ENCODE data around the gene DGKI. TPM values are rescaled to one million over a fixed set of nuclear protein-coding genes. Genes with fewer than 3 reads are reported as not detected.

The DGKI gene
- total RNA-seq, 1 experiment from 2014 or later: 0.41 TPM

DNA sequence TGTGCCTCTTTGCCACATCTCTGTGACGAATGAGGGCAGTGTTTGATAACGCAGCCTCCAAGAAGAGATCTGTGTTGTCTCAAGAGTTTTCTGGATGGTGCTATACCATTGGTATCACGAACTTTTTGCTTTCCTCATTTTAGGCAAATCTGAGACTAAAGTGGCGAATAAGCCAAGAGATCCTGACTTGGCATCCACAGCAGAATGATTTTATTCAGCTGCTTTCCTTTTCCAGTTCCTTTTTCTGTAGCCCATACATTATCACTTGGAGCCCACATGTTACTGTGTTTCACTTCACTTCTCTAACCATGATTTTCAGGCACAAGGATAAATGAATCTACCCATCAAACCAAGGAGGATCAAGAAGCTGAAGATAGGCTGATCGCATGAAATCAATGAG lies 325.3 kb downstream of the DGKI start:
- Histone ChIP-seq H2AFZ (no peak overlapping the region), H3K4me2 (no peak overlapping the region), H3K79me2 (ENCODE audit: low read depth) (no peaks in the 10 kb centered on the region), H3K9me3 (ENCODE audit: insufficient read depth, low read depth) (no peaks in the 10 kb centered on the region), H3K27me3 (ENCODE audit: insufficient read depth, low read depth) (0 out of 2 replicates have a peak, but pooled peaks cover 3% of the 10 kb centered on the region), H3K4me1 (replicated peaks; ENCODE audit: insufficient read depth) (no peaks in the 10 kb centered on the region), H3K27ac (no peak overlapping the region), H3K9me2 (ENCODE audit: insufficient read depth) (no peaks in the 10 kb centered on the region), H3K4me3 (no peak overlapping the region), H3K36me3 (ENCODE audit: low read depth) (no peaks in the 10 kb centered on the region), H4K20me1 (ENCODE audit: insufficient read depth) (no peaks in the 10 kb centered on the region), H3F3A (ENCODE audit: insufficient read depth, low read depth) (no peaks in the 10 kb centered on the region)
- no TSS peak for BruUV-seq (replicated peaks)
- no peak for DNase-seq
- ChIA-PET POLR2A (ENCODE audit: unreplicated experiment) (no interaction called here), CTCF (no interaction called here)
- TF ChIP-seq EZH2 (IDR thresholded peaks at IDR 0.05; ENCODE audit: low read depth) (no peak), CTCF (conservative IDR thresholded peaks at IDR 0.05) (no peak)
- intact Hi-C loops (cut with micrococcal nuclease; ENCODE audit: unreplicated experiment): no loop called here

DNA sequence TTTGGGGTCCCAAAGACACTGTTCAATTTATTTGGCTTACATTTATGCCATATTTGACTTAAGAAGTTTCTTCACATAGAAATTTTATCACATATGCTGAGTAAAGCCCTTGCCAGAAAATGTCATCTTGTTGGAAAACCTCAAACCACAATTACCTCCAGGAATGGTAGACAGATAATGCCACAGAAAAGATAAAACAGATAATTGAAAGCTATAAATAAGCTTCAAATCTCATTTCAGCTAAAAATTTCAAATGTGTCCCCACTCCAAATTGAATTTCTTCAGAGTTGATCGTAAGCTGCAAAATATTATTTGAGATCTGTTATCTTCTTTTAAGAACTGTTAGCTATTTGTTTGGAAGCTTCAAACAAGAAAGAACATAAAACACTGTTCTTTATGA lies 326.8 kb downstream of the DGKI start:
- no peak overlapping the region for H2AFZ ChIP-seq
- no peak for DNase-seq
- intact Hi-C loops (cut with micrococcal nuclease; ENCODE audit: unreplicated experiment): no loop called here
- H3K27me3 ChIP-seq (ENCODE audit: insufficient read depth, low read depth): no peaks in the 10 kb centered on the region
- BruUV-seq (replicated peaks): no TSS peak
- ChIA-PET CTCF (no interaction called here), POLR2A (ENCODE audit: unreplicated experiment) (no interaction called here)
- no peaks in the 10 kb centered on the region for H3K79me2 ChIP-seq (ENCODE audit: low read depth)
- H3K9me3 ChIP-seq (ENCODE audit: insufficient read depth, low read depth): no peaks in the 10 kb centered on the region
- no peaks in the 10 kb centered on the region for H4K20me1 ChIP-seq (ENCODE audit: insufficient read depth)
- no peaks in the 10 kb centered on the region for H3F3A ChIP-seq (ENCODE audit: insufficient read depth, low read depth)
- H3K9me2 ChIP-seq (ENCODE audit: insufficient read depth): no peaks in the 10 kb centered on the region
- H3K4me2 ChIP-seq: no peak overlapping the region
- TF ChIP-seq CTCF (conservative IDR thresholded peaks at IDR 0.05) (no peak), EZH2 (IDR thresholded peaks at IDR 0.05; ENCODE audit: low read depth) (no peak)
- no peaks in the 10 kb centered on the region for H3K4me1 ChIP-seq (replicated peaks; ENCODE audit: insufficient read depth)
- H3K36me3 ChIP-seq (ENCODE audit: low read depth): no peaks in the 10 kb centered on the region
- no peak overlapping the region for H3K4me3 ChIP-seq
- H3K27ac ChIP-seq: no peak overlapping the region

DNA sequence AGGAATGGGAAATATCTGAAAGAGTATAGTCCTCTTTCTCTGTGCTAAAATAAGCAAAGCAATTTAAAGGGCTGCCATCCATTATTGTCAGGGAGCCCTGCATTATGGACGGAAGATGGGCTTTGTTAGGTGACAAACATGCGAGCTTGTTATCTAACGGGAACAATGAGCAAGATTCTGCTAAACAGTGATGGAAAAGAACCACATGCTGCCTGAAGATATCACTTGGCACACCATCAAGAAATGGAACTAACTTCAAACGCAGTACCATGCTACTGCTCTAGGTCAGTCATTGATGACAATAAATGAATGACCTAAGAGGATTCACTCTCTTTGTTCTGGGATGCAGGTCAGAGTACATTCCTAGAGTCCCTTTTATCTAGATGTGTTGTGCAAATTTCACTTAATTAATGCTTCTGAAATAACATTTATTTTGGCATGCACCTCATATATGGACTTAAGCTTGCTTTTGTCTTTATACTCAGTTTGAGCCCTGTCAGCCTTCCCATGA lies 327.5 kb downstream of the DGKI start:
- ChIA-PET CTCF (no interaction called here), POLR2A (ENCODE audit: unreplicated experiment) (no interaction called here)
- no peak overlapping the region for H3K4me2 ChIP-seq
- no peaks in the 10 kb centered on the region for H3K9me3 ChIP-seq (ENCODE audit: insufficient read depth, low read depth)
- H3K27ac ChIP-seq: no peak overlapping the region
- H3K9me2 ChIP-seq (ENCODE audit: insufficient read depth): no peaks in the 10 kb centered on the region
- H3F3A ChIP-seq (ENCODE audit: insufficient read depth, low read depth): no peaks in the 10 kb centered on the region
- no peaks in the 10 kb centered on the region for H3K79me2 ChIP-seq (ENCODE audit: low read depth)
- no peaks in the 10 kb centered on the region for H3K36me3 ChIP-seq (ENCODE audit: low read depth)
- intact Hi-C loops (cut with micrococcal nuclease; ENCODE audit: unreplicated experiment): no loop called here
- H3K4me3 ChIP-seq: no peak overlapping the region
- no peak for TF ChIP-seq CTCF (conservative IDR thresholded peaks at IDR 0.05)
- TF ChIP-seq EZH2 (IDR thresholded peaks at IDR 0.05; ENCODE audit: low read depth): no peak
- no peak overlapping the region for H2AFZ ChIP-seq
- no peaks in the 10 kb centered on the region for H4K20me1 ChIP-seq (ENCODE audit: insufficient read depth)
- no peak for DNase-seq
- no TSS peak for BruUV-seq (replicated peaks)
- no peaks in the 10 kb centered on the region for H3K4me1 ChIP-seq (replicated peaks; ENCODE audit: insufficient read depth)
- no peaks in the 10 kb centered on the region for H3K27me3 ChIP-seq (ENCODE audit: insufficient read depth, low read depth)
